ENCODE data around the gene DPF1.
"Not testable (repeated sequence)": the region's sequence is repeated elsewhere in the genome, so short reads cannot be mapped to it uniquely, and the experiment has no call there.

DPF1 gene

DNA sequence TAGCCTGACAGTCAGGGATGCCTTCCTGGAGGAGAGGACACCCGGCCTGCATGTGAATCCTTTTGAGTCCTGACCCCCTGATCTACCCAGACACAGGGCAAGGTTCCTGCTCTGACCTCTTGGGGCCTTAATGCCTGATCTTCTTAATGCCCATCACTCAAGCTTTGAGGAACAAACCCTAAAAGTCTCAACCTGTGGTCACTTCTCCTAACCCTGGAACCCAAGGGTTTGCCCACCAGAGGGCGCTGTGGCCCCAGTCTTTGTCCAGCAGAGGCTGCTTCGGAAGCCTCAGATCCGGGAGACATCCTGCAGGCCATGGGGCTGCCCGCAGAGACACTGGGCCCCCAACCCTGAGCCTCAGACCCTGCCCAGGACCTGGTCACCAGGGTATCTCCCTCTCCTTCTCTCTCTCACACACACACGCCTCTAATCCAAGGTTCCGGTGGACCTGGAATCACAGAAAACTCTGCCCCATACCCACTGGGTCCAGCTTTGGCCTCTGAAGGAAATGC, 9.8 kb upstream of the DPF1 start:
- TF ChIP-seq, protein P1, sequence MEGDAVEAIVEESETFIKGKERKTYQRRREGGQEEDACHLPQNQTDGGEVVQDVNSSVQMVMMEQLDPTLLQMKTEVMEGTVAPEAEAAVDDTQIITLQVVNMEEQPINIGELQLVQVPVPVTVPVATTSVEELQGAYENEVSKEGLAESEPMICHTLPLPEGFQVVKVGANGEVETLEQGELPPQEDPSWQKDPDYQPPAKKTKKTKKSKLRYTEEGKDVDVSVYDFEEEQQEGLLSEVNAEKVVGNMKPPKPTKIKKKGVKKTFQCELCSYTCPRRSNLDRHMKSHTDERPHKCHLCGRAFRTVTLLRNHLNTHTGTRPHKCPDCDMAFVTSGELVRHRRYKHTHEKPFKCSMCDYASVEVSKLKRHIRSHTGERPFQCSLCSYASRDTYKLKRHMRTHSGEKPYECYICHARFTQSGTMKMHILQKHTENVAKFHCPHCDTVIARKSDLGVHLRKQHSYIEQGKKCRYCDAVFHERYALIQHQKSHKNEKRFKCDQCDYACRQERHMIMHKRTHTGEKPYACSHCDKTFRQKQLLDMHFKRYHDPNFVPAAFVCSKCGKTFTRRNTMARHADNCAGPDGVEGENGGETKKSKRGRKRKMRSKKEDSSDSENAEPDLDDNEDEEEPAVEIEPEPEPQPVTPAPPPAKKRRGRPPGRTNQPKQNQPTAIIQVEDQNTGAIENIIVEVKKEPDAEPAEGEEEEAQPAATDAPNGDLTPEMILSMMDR (IDR thresholded peaks at IDR 0.05; ENCODE audit: extremely low read depth, missing control alignments) = peak; percentile 77
- DNase-seq (ENCODE audit: low spot score) = peak; percentile 87

DNA sequence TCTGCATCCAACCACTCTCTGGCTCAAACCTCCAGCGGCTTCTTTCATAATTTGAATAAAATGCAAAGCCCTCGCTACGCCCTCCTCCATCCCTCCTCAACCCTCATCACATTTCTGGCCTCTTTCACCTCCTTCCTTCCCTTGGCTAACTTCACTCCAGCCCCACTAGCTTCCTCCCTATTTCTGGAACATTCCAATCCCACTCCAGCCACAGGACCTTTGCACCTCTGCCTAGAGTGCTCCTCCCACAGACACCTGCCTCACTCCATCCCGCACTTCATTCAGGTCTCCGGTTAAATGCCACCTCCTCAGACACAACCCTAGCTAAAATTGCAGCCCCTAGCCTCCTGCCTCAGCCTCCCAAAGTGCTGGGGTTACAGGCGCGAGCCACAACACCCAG, 7.9 kb upstream of the DPF1 start:
- DNase-seq (ENCODE audit: low spot score) = no peak
- TF ChIP-seq, protein P1 (IDR thresholded peaks at IDR 0.05; ENCODE audit: extremely low read depth, missing control alignments) = no peak

DNA sequence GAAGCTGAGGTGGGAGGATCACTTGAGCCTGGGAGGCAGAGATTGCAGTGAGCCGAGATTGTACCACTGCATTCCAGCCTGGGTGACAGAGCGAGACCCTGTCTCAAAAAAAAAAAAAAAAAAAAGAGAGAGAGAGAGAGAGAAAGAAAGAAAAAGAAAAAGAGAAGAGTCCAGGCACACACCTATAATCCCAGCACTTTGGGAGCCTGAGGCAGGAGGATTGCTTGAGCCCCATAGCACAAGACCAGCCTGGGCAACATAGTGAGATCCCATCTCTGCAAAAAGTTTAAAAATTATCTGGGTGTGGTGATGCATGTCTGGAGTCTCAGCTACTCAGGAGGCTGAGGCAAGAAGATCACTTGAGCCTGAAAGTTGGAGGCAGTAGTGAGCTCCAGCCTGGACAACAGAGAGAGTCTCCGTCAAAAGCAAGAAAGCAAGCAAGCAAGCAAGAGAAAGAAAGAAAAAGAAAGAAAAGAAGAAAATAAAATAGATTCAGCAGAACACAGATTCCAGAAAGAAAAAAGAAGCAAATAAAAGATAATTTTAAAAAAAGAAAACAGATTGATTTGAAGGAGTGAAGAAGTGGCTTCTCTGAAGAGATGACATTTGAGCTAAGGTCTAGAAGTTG, 6.6 kb upstream of the DPF1 start:
- not testable (repeated sequence) for DNase-seq (ENCODE audit: low spot score)

DNA sequence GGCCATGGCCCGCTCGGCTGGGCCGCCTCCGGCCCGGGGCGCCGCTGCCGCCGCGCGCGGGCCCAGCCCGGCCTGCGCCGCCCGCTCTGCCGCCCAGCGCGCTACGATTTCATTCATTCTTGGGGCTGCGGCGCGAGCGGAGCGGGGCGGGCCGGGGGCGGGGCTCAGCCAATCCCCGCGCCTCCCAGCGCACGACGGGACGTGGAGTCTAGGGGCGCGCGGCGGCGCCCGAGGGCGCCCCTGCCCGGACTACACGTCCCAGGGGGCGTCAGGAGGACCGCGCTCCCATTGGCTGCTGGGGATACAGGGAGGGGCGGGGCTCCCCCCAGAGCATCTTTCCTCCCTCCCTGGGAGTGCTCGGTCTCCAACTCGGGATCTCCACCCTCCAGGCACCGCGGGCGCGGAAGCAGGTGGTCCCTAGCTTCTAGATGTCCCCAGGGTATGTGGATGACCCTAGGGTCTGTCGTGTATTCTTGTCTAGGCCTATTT, 5.6 kb upstream of the DPF1 start:
- DNase-seq (ENCODE audit: low spot score) = peak; percentile 91
- TF ChIP-seq, protein P1 (IDR thresholded peaks at IDR 0.05; ENCODE audit: extremely low read depth, missing control alignments) = no peak

DNA sequence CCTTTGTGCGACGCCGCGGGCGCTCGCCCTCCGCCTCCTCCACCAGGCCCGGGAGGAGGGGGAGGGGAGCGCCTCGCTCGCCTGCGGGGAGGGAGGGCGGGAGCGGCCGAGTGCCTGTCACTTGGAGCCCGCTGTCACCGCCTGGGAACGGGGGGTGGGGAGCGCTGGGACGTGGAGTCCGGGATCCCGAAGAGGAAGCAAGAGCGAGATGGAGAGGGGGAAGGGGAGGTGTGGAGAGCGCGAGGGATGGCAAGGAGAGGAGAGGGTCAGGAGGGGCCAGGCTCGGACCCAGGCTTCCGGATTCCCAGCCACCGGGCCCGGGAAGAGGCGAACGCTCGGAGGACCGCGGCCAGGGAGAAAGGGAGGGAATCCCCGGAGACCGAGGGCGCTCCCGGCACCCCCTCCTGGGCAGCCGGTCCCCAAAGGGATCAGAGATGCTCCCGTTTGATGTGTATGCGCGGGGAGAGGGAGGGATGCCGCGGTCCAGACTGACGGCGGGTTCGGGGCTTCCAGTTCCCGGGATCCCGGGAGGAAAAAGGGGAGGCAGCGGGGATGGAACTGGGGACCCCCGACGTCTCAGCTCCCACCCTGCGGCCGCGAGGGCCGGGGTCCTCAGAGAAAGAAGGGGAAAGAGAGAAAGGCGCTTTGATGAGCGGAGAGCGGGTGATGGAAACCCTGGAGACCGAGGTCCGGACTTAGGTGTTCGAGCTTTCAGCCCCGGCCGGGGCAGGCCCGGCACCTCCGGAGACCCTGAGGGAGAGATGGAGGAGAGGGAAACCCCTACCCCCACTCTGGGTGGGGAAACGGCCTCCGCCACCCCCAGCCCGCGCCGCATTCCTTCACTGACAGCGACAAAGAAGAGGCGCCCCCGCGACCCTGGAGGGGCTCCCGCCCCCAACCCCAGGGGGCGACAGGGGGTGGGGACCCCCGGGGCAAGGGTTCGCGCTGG, 4.7 kb upstream of the DPF1 start:
- no peak for DNase-seq (ENCODE audit: low spot score)
- TF ChIP-seq, protein P1 (IDR thresholded peaks at IDR 0.05; ENCODE audit: extremely low read depth, missing control alignments) = no peak

DNA sequence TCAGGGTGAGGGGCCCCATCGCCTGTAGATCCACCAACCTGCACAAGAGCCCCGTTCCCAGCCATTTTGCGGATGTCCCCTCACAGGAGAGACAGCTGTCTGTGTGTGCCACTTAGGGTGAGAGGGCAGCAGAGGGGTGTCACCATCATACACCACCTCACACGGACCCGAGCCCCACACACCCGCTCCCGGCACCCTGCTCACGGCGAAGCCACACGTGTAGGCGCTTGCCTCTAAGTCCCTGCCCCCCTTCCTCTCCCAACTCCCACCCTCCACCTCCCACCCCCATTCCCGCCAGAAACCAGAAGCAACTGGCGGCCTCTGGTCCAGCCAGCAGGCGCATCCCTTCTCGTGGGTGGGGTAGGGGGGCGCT, 4.0 kb upstream of the DPF1 start:
- DNase-seq (ENCODE audit: low spot score) = no peak
- TF ChIP-seq, protein P1 (IDR thresholded peaks at IDR 0.05; ENCODE audit: extremely low read depth, missing control alignments) = no peak

DNA sequence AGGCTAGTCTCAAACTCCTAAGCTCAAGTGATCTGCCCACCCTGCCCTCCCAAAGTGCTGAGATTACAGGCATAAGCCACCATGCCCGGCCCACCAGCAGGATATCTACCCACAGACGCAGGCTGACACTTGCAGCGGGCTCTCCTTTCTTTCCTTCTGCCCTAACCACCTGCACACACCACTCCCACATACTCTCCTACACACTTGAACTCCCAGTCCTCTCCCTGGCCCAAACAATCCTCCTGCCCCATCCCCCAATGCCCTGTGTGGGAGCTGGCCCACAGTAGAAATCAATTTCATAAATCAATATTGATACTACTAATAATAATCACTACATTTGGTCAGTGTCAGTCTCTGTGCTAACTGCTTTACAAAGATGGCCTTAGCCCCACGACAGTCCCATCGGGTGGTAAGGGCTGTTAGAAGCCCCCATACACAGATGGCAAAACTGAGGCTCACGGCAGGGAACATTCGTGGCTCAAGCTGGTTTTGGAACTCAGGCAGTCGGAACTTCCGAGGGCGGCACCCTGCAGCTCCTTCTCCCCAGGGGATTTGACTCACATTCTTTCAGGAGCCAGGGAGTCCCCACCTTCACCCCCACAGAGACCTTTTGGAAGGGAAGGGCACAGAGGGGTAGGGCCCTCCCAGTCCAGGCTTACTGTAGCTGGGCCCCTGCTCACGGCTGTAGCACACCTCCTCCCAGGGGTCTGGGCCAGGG, 3.4 kb upstream of the DPF1 start:
- TF ChIP-seq, protein P1 (IDR thresholded peaks at IDR 0.05; ENCODE audit: extremely low read depth, missing control alignments) = no peak
- DNase-seq (ENCODE audit: low spot score) = no peak

DNA sequence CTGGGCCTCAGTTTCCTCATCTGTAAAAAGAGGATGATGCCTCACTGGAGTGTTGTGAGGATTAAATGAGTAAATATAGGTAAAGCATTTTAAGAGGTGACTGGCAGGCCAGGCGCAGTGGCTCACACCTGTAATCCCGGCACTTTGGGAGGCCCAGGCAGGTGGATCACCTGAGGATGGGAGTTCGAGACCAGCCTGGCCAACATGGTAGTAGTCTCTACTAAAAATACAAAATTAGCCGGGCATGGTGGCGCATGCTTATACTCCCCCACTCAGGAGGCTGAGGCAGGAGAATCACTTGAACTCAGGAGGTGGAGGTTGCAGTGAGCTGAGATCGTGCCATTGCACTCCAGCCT, 819 bp upstream of the DPF1 start:
- not testable (repeated sequence) for DNase-seq (ENCODE audit: low spot score)

Data from GM20000 (cell line).